ENCODE measurements around the gene USP35. TPM values are rescaled to one million over a fixed set of nuclear protein-coding genes. Genes with fewer than 3 reads are reported as not detected.

USP35 gene
- total RNA-seq, 1 experiment from 2014 or later: 8.5 TPM

- Histone ChIP-seq H3K4me1 (ENCODE audit: insufficient read depth, low read length) (peaks cover 8% of the 10 kb centered on the region), H3K27me3 (ENCODE audit: low read length) (no peaks in the 10 kb centered on the region), H3K9me2 (replicated peaks; ENCODE audit: low read length) (no peaks in the 10 kb centered on the region), H3F3A (ENCODE audit: low read length, unreplicated experiment) (no peaks in the 10 kb centered on the region), H3K9ac (ENCODE audit: low read length) (no peak overlapping the region), H4K20me1 (ENCODE audit: low read length) (no peaks in the 10 kb centered on the region), H2AFZ (ENCODE audit: low read length) (no peak overlapping the region), H3K4me3 (ENCODE audit: low read length) (no peak overlapping the region), H3K79me2 (ENCODE audit: low read length) (no peaks in the 10 kb centered on the region), H3K27ac (ENCODE audit: low read length) (peak overlapping the region; percentile 72), H3K4me2 (ENCODE audit: low read length) (peak overlapping the region; percentile 47), H3K9me3 (ENCODE audit: low read length) (no peaks in the 10 kb centered on the region), H3K36me3 (ENCODE audit: low read depth, low read length) (no peaks in the 10 kb centered on the region)
- ChIA-PET CTCF (interaction anchor here (0.5 to 1.3 kb wide), 11 partner anchors 10 to 415 kb away, joined by 3 to 12 read pairs (median 5); partner anchors contain the start of genes ALG8, KCTD21 and USP35), POLR2A (ENCODE audit: unreplicated experiment) (interaction anchor here (1.0 kb wide), 1 partner anchor 39 kb away, joined by 3 read pairs; the partner anchor contains the start of genes KCTD21 and USP35)
- TF ChIP-seq EZH2phosphoT487 (IDR thresholded peaks at IDR 0.05; ENCODE audit: borderline replicate concordance, low read length) (no peak), CTCF (conservative IDR thresholded peaks at IDR 0.05; ENCODE audit: low read depth, low read length) (peak; percentile 76)
- DNase-seq: peak; percentile 92
- BruUV-seq (replicated peaks): no TSS peak
- ATAC-seq: peak; percentile 100
- intact Hi-C loops (cut with micrococcal nuclease): loop anchor here (1.0 to 2.0 kb wide), 5 partner anchors 39 to 415 kb away; partner anchors contain the start of genes KCTD21 and USP35
These were observed 39.1 kb upstream of the USP35 start for GRCh38 chr11:78149646-78150045.

GRCh38 chr11:78150346-78150745, 38.4 kb upstream of the USP35 start:
- ChIA-PET POLR2A (ENCODE audit: unreplicated experiment) (no interaction called here), CTCF (interaction anchor here (1.3 kb wide), 2 partner anchors 78 to 414 kb away, joined by 12 read pairs; no protein-coding TSS in a partner anchor)
- no peak overlapping the region for H2AFZ ChIP-seq (ENCODE audit: low read length)
- intact Hi-C loops (cut with micrococcal nuclease): no loop called here
- H4K20me1 ChIP-seq (ENCODE audit: low read length): no peaks in the 10 kb centered on the region
- no peaks in the 10 kb centered on the region for H3K79me2 ChIP-seq (ENCODE audit: low read length)
- no peak overlapping the region for H3K9ac ChIP-seq (ENCODE audit: low read length)
- no peaks in the 10 kb centered on the region for H3K27me3 ChIP-seq (ENCODE audit: low read length)
- no peaks in the 10 kb centered on the region for H3K9me2 ChIP-seq (replicated peaks; ENCODE audit: low read length)
- ATAC-seq (no peak), DNase-seq (no peak)
- no peaks in the 10 kb centered on the region for H3K36me3 ChIP-seq (ENCODE audit: low read depth, low read length)
- H3K4me2 ChIP-seq (ENCODE audit: low read length): no peak overlapping the region
- peaks cover 8% of the 10 kb centered on the region for H3K4me1 ChIP-seq (ENCODE audit: insufficient read depth, low read length)
- TF ChIP-seq EZH2 (IDR thresholded peaks at IDR 0.05; ENCODE audit: low read length, unreplicated experiment) (no peak), CTCF (conservative IDR thresholded peaks at IDR 0.05; ENCODE audit: low read depth, low read length) (no peak), EZH2phosphoT487 (IDR thresholded peaks at IDR 0.05; ENCODE audit: borderline replicate concordance, low read length) (no peak)
- H3K9me3 ChIP-seq (ENCODE audit: low read length): no peaks in the 10 kb centered on the region
- no peak overlapping the region for H3K4me3 ChIP-seq (ENCODE audit: low read length)
- H3F3A ChIP-seq (ENCODE audit: low read length, unreplicated experiment): no peaks in the 10 kb centered on the region
- H3K27ac ChIP-seq (ENCODE audit: low read length): no peak overlapping the region
- BruUV-seq (replicated peaks): no TSS peak

GRCh38 chr11:78150754-78151153, 38.0 kb upstream of the USP35 start:
- ChIA-PET CTCF (no interaction called here), POLR2A (ENCODE audit: unreplicated experiment) (interaction anchor here (0.5 kb wide), 1 partner anchor 422 kb away, joined by 5 read pairs; no protein-coding TSS in a partner anchor)
- ATAC-seq (no peak), DNase-seq (no peak)
- Histone ChIP-seq H2AFZ (ENCODE audit: low read length) (no peak overlapping the region), H4K20me1 (ENCODE audit: low read length) (no peaks in the 10 kb centered on the region), H3K9ac (ENCODE audit: low read length) (no peak overlapping the region), H3K27ac (ENCODE audit: low read length) (no peak overlapping the region), H3K4me3 (ENCODE audit: low read length) (no peak overlapping the region), H3F3A (ENCODE audit: low read length, unreplicated experiment) (no peaks in the 10 kb centered on the region), H3K4me2 (ENCODE audit: low read length) (no peak overlapping the region), H3K9me2 (replicated peaks; ENCODE audit: low read length) (no peaks in the 10 kb centered on the region), H3K4me1 (ENCODE audit: insufficient read depth, low read length) (peaks cover 8% of the 10 kb centered on the region), H3K9me3 (ENCODE audit: low read length) (no peaks in the 10 kb centered on the region), H3K27me3 (ENCODE audit: low read length) (no peaks in the 10 kb centered on the region), H3K36me3 (ENCODE audit: low read depth, low read length) (no peaks in the 10 kb centered on the region), H3K79me2 (ENCODE audit: low read length) (no peaks in the 10 kb centered on the region)
- TF ChIP-seq CTCF (conservative IDR thresholded peaks at IDR 0.05; ENCODE audit: low read depth, low read length) (no peak), EZH2phosphoT487 (IDR thresholded peaks at IDR 0.05; ENCODE audit: borderline replicate concordance, low read length) (no peak), EZH2 (IDR thresholded peaks at IDR 0.05; ENCODE audit: low read length, unreplicated experiment) (no peak)
- no TSS peak for BruUV-seq (replicated peaks)
- intact Hi-C loops (cut with micrococcal nuclease): no loop called here
